ENCODE results near the gene ZC3HAV1.
"Not testable (repeated sequence)": the region's sequence is repeated elsewhere in the genome, so short reads cannot be mapped to it uniquely, and the experiment has no call there.

The ZC3HAV1 gene

DNA sequence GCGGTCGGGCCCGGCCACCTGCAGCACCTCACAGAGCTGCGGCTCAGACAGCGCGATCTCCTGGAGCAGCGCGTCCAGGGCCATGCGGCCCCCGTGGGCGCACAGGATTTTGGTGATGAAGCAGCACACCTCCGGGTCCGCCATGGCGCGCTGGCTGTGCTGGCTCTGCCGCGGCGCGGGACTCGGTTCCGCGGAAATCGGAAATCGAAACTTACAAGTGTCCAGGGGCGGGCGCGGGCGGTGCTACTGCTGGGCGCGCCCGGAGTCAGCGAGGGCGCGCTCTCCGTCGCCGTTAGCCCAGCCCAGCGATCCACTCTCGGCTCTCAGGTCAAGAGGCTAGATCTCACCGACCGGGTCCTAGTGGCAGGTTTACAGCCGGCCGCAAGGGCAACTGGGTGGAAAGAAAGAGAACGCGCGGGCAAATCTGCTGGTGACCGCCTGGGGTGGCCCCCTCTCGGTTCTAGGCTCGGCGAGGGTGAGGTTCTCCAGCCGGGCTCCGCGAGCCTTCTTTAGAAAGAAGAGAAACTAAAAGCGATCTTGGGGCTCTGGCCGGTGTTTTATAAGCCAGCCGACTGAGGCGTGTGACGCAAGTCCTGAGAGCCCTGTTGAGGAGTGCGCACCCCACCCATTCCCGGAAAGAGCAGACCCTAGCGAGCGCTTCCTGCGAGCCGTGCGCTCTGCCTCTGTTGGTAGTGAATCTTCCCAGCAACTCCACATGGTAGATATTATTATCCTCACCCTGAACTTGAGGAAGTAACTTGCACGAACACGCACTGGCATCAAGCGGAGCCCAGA lies at the start of gene ZC3HAV1:
ZC3HAV1 (minus strand) TSS at position 533 of the 795 bp plus-strand sequence; CDS start at position 144, 389 bp downstream.
- peak; percentile 81 for DNase-seq

DNA sequence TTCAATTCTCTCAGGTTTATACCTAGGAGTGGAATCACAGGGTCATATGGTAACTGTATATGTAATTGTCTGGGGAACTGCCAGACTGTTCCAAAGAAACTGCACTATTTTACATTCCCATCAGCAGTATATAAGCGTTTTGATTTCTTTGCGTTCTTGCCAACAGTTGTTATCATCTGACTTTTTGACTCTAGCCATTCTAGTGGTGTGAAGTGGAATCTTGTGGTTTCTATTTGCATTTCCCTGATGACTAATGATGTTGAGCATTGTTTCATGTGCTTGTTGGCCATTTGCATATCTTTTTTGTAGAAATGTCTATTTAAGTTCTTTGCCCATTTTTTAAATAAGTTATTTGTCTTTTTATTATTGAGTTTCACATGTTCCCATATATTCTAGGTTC lies 44.3 kb upstream of the ZC3HAV1 start:
- no peak for DNase-seq

DNA sequence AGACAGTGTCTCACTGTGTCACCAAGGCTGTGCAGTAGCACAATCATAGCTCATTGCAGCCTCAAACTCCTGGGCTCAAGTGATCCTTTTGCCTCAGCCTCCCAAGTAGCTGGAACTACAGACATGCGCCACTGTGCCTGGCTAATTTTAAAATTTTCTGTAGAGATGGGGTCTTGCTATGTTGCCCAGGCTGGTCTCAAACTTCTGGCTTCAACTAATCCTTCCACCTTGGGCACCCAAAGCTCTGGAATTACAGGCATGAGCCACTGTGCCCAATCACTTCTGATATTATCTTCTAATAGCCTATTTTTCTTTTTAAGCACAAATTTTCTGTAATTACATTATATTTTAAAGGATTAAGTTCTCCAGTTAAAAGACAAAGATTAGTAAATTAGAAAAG lies 42.6 kb upstream of the ZC3HAV1 start:
- no peak for DNase-seq

GRCh38 chr7:139139150-139139549 lies 29.6 kb upstream of the ZC3HAV1 start:
- no peak for DNase-seq

GRCh38 chr7:139133335-139134139 lies 24.0 kb upstream of the ZC3HAV1 start:
- DNase-seq = peak; percentile 87

- no peak for DNase-seq
Observed at GRCh38 chr7:139132887-139133286, 23.4 kb upstream of the ZC3HAV1 start.

- no peak for DNase-seq
Observed at GRCh38 chr7:139131601-139132041, 22.1 kb upstream of the ZC3HAV1 start.

DNA sequence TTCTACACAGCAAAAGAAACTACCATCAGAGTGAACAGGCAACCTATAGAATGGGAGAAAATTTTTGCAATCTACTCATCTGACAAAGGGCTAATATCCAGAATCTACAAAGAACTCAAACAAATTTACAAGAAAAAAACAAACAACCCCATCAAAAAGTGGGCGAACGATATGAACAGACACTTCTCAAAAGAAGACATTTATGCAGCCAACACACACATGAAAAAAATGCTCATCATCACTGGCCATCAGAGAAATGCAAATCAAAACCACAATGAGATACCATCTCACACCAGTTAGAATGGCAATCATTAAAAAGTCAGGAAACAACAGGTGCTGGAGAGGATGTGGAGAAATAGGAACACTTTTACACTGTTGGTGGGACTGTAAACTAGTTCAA lies 20.3 kb upstream of the ZC3HAV1 start:
- not testable (repeated sequence) for DNase-seq

- no peak for DNase-seq
Observed at GRCh38 chr7:139127648-139128047, 18.1 kb upstream of the ZC3HAV1 start.

DNA sequence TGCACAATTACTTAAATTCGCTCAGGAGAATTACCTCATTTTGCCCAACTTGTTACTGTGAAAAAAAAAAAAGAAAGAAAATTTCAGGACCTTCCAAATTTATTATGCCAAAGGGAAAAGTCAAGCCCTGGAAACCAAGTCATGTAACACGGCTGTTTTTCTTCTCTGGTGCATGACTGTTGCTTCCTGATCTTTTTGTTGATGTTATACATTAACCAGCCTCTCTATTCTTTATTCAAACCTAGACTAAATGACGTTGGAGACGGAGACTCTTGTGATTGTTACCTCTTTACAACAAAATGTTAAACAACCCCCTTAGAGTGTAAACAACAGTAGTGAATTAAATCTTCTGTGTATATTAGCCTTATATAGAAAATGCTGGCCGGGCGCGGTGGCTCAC lies 16.1 kb upstream of the ZC3HAV1 start:
- DNase-seq = no peak

- not testable (repeated sequence) for DNase-seq
Observed at GRCh38 chr7:139124995-139125394, 15.5 kb upstream of the ZC3HAV1 start.

GRCh38 chr7:139124084-139124914 lies 14.8 kb upstream of the ZC3HAV1 start:
- DNase-seq = no peak

GRCh38 chr7:139119486-139119849 lies 9.9 kb upstream of the ZC3HAV1 start:
- no peak for DNase-seq

- DNase-seq = no peak
Observed at GRCh38 chr7:139118805-139119485, 9.4 kb upstream of the ZC3HAV1 start.

DNA sequence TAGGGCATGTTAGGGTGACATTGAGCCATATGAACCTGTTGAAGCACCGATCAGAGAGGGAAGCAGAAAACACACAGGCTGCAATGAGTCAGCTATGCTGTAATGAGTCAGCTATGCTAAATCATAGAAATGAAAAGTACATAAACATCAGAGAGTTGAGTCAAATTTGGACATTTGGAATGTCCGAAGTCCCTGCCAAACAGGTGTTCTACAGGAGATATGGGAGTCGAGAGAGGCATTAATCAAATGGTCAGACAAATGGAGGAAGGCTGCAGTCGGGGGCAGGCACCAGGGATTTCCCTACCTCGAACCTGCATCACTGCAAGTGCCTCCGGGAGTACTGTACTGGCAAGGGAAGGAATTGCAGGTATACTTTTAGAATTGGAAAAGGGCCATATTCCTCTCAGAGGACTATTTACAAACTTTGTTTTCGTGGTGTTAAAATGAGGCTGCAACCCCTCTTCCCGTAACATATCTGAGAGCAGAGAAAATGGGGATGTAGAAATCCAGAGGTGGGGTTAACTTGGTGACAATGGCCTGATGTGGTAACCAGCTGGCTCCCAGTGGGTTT lies 8.8 kb upstream of the ZC3HAV1 start:
- no peak for DNase-seq

DNA sequence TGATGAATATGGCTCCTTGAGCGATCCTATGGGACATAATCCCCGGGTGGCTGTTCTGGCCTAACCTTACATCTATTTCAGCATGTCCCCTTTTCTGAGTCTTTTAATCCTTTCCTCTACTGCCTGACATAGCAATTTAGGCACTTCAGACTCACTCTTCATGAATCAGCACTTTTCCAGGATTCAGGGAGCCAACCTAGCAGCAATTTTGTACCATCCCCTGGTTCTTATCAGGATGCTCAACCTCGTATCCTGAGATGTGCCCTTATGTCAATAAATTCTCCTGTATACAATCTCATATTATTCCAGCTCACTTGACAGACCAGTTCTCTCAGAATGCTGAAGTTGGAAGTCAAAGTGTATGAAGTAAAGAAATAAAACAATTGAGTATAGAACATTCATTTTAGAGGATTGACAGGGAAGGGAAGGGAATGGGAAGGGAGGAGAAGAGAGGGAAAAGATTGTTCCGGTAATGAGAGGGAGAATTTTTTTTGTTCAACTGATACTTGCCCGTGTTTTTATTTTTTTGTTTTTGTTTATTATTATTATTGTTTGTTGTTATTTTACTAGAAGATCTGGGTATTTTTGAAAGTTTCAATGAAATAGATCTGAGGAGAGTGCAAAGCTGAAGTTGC lies 8.2 kb upstream of the ZC3HAV1 start:
- DNase-seq = no peak

- no peak for DNase-seq
Observed at GRCh38 chr7:139116999-139117398, 7.5 kb upstream of the ZC3HAV1 start.

- DNase-seq = no peak
Observed at GRCh38 chr7:139115104-139115503, 5.6 kb upstream of the ZC3HAV1 start.

GRCh38 chr7:139114585-139114984 lies 5.1 kb upstream of the ZC3HAV1 start:
- DNase-seq = no peak

- DNase-seq = no peak
Observed at GRCh38 chr7:139114018-139114417, 4.5 kb upstream of the ZC3HAV1 start.

- no peak for DNase-seq
Observed at GRCh38 chr7:139112741-139113250, 3.3 kb upstream of the ZC3HAV1 start.
